Astrocyte of the cerebellum (primary cell): ENCODE measurements around the gene CELF4.

Experiments used
- DNase-seq: peaks from one replicate; pipeline ENCODE4 v3.0.0-alpha.2; 2011; ENCODE audit warnings: low read depth
- H3K4me3 ChIP-seq: 2 replicates; pipeline ENCODE4 v1.5.1; 2011; ENCODE audit warnings: mild to moderate bottlenecking, low read depth, low read length, moderate library complexity
- CTCF ChIP-seq: IDR thresholded peaks from 2 replicates; pipeline ENCODE4 v1.5.1; 2012; ENCODE audit warnings: low read length, low read depth, moderate library complexity, mild to moderate bottlenecking; ENCODE audit errors: missing control alignments
- in situ Hi-C: cut with HindIII; loops from 2 replicates; pipeline ENCODE4 v1.10.0; 2017; ENCODE audit warnings: low sequenced_read_pairs

CELF4 gene

DNA sequence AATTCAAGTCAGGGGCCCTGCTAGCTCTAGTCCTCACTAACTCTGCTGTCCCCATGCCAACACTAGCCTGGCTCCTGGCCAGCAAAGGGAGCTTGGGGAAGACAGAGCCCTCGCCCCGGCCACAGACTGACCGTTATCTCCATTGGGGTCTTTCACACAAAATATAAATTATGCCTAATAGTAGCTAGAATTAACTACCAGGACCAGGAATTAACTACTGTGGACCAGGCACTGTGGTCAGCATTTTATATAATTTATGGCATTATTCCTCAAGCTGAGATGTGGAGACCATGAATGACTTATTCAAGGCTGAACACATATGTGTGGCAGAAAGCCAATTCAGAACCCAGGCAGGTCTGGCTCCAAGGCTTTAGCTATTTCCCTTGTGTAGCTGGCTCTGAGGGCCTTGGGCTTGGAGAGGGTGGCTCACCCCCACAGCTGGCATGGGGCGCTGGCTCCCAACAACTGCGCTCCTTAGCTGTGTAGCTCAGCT is 49.2 kb downstream of the CELF4 start:
- TF ChIP-seq CTCF: no peak
- H3K4me3 ChIP-seq: no peak overlapping the region
- in situ Hi-C loops: no loop called here
- no peak for DNase-seq

- no peak overlapping the region for H3K4me3 ChIP-seq
- in situ Hi-C loops: no loop called here
- no peak for TF ChIP-seq CTCF
- DNase-seq: no peak
These were observed 50.6 kb downstream of the CELF4 start for GRCh38 chr18:37514953-37515352.

- H3K4me3 ChIP-seq: no peak overlapping the region
- DNase-seq: no peak
- no peak for TF ChIP-seq CTCF
- in situ Hi-C loops: no loop called here
These were observed 53.2 kb downstream of the CELF4 start for GRCh38 chr18:37512400-37512799.

- TF ChIP-seq CTCF: no peak
- DNase-seq: no peak
- in situ Hi-C loops: no loop called here
- H3K4me3 ChIP-seq: no peak overlapping the region
These were observed 53.8 kb downstream of the CELF4 start for GRCh38 chr18:37511721-37512298.

- no peak for DNase-seq
- H3K4me3 ChIP-seq: no peak overlapping the region
- TF ChIP-seq CTCF: no peak
- in situ Hi-C loops: no loop called here
These were observed 56.0 kb downstream of the CELF4 start for GRCh38 chr18:37509600-37509999.

- in situ Hi-C loops: no loop called here
- no peak for DNase-seq
- no peak for TF ChIP-seq CTCF
- no peak overlapping the region for H3K4me3 ChIP-seq
These were observed 57.4 kb downstream of the CELF4 start for GRCh38 chr18:37508207-37508606.
